GM11168 (cell line): ENCODE results near the gene ZNF282.

ENCODE experiments used
- in situ Hi-C: fragments of 300-500 bp; cut with MboI; formaldehyde crosslinking; loops from one replicate; pipeline ENCODE4 v1.12.0; 2022; ENCODE audit warnings: low sequenced_read_pairs; ENCODE audit not compliant: unreplicated experiment

The ZNF282 gene

GRCh38 chr7:149195180-149196150 lies at the start of gene ZNF282:
ZNF282 (plus strand) TSS chr7:149195546; CDS start chr7:149195590, 44 bp downstream.
- in situ Hi-C loops = no loop called here

- in situ Hi-C loops = no loop called here
These were observed 48.1 kb upstream of the ZNF282 start, which contains the start of gene ZNF398 for GRCh38 chr7:149147072-149147751. ZNF398 (plus strand) TSS chr7:149147453; CDS start chr7:149147743, 290 bp downstream.

- in situ Hi-C loops = no loop called here
These were observed 47.3 kb upstream of the ZNF282 start for GRCh38 chr7:149147752-149148653.

GRCh38 chr7:149150981-149151380 lies 44.4 kb upstream of the ZNF282 start:
- in situ Hi-C loops = no loop called here

- in situ Hi-C loops = no loop called here
These were observed 42.0 kb upstream of the ZNF282 start for GRCh38 chr7:149153346-149153745.

GRCh38 chr7:149154056-149154455 lies 41.3 kb upstream of the ZNF282 start:
- in situ Hi-C loops = no loop called here

- in situ Hi-C loops = no loop called here
These were observed 38.4 kb upstream of the ZNF282 start for GRCh38 chr7:149156898-149157297.

- in situ Hi-C loops = no loop called here
These were observed 34.0 kb upstream of the ZNF282 start for GRCh38 chr7:149161241-149161848.

GRCh38 chr7:149166142-149166541 lies 29.2 kb upstream of the ZNF282 start:
- in situ Hi-C loops = no loop called here

- in situ Hi-C loops = no loop called here
These were observed 28.6 kb upstream of the ZNF282 start for GRCh38 chr7:149166630-149167352.

GRCh38 chr7:149171892-149172533 lies 23.3 kb upstream of the ZNF282 start:
- in situ Hi-C loops = no loop called here

- in situ Hi-C loops = no loop called here
These were observed 22.8 kb upstream of the ZNF282 start for GRCh38 chr7:149172534-149172920.

- in situ Hi-C loops = no loop called here
These were observed 20.2 kb upstream of the ZNF282 start for GRCh38 chr7:149175150-149175549.

- in situ Hi-C loops = no loop called here
These were observed 16.1 kb upstream of the ZNF282 start for GRCh38 chr7:149179241-149179640.

GRCh38 chr7:149180722-149181449 lies 14.5 kb upstream of the ZNF282 start:
- in situ Hi-C loops = no loop called here

GRCh38 chr7:149181450-149181790 lies 13.9 kb upstream of the ZNF282 start:
- in situ Hi-C loops = no loop called here

GRCh38 chr7:149184274-149184673 lies 11.1 kb upstream of the ZNF282 start:
- in situ Hi-C loops = no loop called here

- in situ Hi-C loops = no loop called here
These were observed 7.1 kb upstream of the ZNF282 start for GRCh38 chr7:149188213-149188612.
